ENCODE measurements around the gene EML1.

The EML1 gene

GRCh38 chr14:99875421-99875820 is 82.2 kb downstream of the EML1 start:
- DNase-seq, result no peak

- DNase-seq, result no peak
Observed at GRCh38 chr14:99875836-99876235, 82.6 kb downstream of the EML1 start.

GRCh38 chr14:99876406-99876805 is 83.2 kb downstream of the EML1 start:
- no peak for DNase-seq

GRCh38 chr14:99878563-99878962 is 85.3 kb downstream of the EML1 start:
- no peak for DNase-seq

- DNase-seq, result no peak
Observed at GRCh38 chr14:99879401-99880295, 86.4 kb downstream of the EML1 start.

- no peak for DNase-seq
Observed at GRCh38 chr14:99880651-99881420, 87.6 kb downstream of the EML1 start.

- no peak for DNase-seq
Observed at GRCh38 chr14:99883866-99884650, 90.8 kb downstream of the EML1 start.

GRCh38 chr14:99884834-99885648 is 91.8 kb downstream of the EML1 start:
- peak; percentile 23 for DNase-seq

- DNase-seq, result no peak
Observed at GRCh38 chr14:99885649-99885958, 92.4 kb downstream of the EML1 start.

GRCh38 chr14:99887407-99887806 is 94.2 kb downstream of the EML1 start:
- no peak for DNase-seq

GRCh38 chr14:99888149-99888548 is 94.9 kb downstream of the EML1 start:
- no peak for DNase-seq

- DNase-seq, result no peak
Observed at GRCh38 chr14:99889268-99889667, 96.1 kb downstream of the EML1 start.

GRCh38 chr14:99891266-99891665 is 98.1 kb downstream of the EML1 start:
- no peak for DNase-seq

- no peak for DNase-seq
Observed at GRCh38 chr14:99891900-99892299, 98.7 kb downstream of the EML1 start.

- DNase-seq, result no peak
Observed at GRCh38 chr14:99892406-99892805, 99.2 kb downstream of the EML1 start.

GRCh38 chr14:99896361-99896760 is 103.1 kb downstream of the EML1 start:
- DNase-seq, result no peak

GRCh38 chr14:99899578-99900178 is 106.5 kb downstream of the EML1 start:
- no peak for DNase-seq

- no peak for DNase-seq
Observed at GRCh38 chr14:99902925-99903324, 109.7 kb downstream of the EML1 start.

- DNase-seq, result no peak
Observed at GRCh38 chr14:99904506-99904905, 111.3 kb downstream of the EML1 start.

- DNase-seq, result no peak
Observed at GRCh38 chr14:99905121-99905520, 111.9 kb downstream of the EML1 start.

GRCh38 chr14:99907761-99908652 is 114.8 kb downstream of the EML1 start:
- no peak for DNase-seq

Measured in NCI-H1417 treated with DMSO at 0.1 percent for 48 hours (cell line).